ENCODE data around the gene LGR4. TPM values are rescaled to one million over a fixed set of nuclear protein-coding genes. Genes with fewer than 3 reads are reported as not detected.
"Not testable (repeated sequence)": the region's sequence is repeated elsewhere in the genome, so short reads cannot be mapped to it uniquely, and the experiment has no call there.

LGR4 gene
- total RNA-seq, 1 experiment from 2014 or later, result 28.5 TPM

DNA sequence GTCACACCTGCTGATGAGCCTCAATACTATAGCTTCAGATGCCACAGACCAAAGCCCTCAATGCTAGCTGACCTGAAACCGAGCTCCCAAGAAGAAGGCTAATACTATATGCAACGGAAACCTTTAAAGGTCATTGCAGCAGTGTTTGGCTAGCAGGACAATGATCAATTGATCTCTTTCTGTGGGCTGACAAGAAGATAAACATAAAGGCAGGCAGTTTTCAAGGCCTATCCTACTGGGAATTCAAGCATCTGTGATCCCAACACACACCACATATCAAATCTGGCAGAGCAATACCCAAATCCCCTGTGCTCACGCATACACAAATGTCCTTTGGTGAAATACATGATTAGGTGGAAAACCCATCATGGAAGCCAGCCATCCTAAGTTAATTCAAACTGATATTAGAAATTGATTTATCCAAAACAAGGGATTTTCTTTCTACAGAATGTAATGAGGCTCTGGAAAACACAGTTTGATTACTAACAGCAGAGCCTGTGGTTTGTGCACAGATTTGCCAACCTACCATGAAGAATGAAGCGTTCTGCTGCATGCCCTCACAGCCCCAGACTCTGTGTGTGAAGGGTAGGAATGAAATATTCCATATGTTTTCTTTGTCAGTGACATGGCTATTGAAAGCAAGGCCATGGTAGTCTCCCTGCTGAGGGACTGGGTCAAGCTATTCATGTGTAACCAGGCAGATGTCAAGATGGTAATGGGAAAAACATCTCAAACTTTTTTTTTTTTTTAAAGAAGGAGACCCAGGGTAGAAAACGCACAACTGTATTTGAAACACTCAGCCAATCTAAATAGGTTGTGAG lies 12.2 kb downstream of the LGR4 start:
- DNase-seq (ENCODE audit: low spot score), result no peak

DNA sequence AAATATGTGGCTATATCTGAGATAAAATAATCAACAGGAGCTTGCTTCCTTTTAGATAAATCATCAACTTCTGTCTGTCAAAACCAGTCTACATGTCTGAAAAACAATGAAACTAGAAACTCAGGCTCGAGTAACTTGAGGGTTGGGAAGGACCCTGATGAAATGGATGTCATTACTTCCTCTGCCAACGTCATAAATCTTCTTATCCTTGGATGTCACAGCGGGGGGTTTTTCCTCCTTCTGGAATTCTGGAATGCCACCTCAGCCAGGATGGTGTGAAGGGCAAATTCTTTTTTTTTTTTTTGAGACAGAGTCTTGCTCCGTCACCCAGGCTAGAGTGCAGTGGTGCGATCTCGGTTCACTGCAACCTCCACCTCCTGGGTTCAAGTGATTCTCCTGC lies 13.4 kb downstream of the LGR4 start:
- DNase-seq (ENCODE audit: low spot score), result no peak

GRCh38 chr11:27458182-27458581 lies 14.4 kb downstream of the LGR4 start:
- DNase-seq (ENCODE audit: low spot score), result no peak

- DNase-seq (ENCODE audit: low spot score), result no peak
Observed at GRCh38 chr11:27456795-27457329, 15.7 kb downstream of the LGR4 start.

DNA sequence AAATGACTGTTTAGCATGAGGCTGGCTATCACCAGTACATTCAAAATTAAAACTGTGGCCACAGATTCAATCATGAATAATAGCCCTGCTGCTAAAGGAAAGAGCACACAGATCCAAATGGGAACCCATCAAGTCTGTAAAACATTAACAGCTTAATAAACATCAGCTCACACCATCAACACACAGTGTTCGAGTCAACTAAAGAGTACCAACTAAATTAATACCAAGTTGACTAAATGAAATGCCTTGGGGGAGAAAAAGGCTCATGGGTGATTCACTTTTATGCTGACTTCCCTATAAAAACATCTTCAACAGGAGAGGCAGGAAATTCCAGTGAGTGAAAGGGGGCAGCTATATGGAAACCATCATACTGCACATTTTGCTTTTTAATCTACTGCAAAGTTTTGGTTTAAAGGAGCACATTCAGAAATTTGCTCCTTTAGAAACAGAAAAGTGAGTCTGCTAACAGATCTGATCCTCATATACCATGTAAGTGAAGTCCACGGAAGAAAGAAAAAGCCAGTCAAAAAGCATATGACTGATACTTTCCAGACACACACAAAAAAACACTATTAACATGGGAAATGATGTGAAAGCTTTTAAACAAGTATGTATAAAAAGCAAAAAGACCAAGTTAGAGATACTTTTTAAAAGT lies 16.3 kb downstream of the LGR4 start:
- DNase-seq (ENCODE audit: low spot score), result no peak

DNA sequence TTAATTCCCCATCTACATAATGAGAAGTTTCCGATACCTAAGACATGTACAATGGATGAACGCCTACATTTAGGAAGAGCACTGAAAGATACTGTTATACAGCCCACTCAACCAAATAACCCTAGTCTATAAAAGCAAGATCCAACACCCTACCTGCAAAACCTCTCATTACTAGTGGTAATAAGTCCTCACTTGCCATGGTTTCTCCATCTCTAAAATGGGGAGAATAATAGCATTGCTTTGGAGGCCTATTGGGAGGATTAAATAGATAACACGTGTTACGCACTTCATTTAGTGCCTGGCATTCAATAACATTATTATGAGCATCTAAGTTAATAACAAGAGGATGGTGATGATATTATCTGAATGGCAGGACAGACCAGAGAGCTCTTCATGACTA lies 16.9 kb downstream of the LGR4 start:
- DNase-seq (ENCODE audit: low spot score), result no peak

GRCh38 chr11:27453701-27454100 lies 18.9 kb downstream of the LGR4 start:
- no peak for DNase-seq (ENCODE audit: low spot score)

DNA sequence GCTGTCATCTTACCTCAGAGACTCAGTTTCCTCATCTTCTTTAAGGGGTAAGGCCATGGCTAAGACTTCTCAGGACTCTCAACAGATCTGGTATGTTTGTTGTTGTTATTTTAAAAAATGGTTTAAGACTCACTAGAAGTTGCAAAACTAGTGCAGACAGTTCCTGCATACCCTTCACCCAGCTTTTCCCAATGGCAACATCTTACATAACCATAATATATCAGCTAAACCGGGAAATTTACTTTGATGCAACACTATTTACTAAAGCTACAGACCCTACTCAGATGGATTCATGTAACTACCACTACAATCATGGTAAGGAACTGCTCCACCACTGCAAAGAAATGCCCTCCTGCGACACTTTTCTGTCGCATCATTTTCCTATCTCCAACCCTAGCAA lies 20.4 kb downstream of the LGR4 start:
- DNase-seq (ENCODE audit: low spot score), result no peak

DNA sequence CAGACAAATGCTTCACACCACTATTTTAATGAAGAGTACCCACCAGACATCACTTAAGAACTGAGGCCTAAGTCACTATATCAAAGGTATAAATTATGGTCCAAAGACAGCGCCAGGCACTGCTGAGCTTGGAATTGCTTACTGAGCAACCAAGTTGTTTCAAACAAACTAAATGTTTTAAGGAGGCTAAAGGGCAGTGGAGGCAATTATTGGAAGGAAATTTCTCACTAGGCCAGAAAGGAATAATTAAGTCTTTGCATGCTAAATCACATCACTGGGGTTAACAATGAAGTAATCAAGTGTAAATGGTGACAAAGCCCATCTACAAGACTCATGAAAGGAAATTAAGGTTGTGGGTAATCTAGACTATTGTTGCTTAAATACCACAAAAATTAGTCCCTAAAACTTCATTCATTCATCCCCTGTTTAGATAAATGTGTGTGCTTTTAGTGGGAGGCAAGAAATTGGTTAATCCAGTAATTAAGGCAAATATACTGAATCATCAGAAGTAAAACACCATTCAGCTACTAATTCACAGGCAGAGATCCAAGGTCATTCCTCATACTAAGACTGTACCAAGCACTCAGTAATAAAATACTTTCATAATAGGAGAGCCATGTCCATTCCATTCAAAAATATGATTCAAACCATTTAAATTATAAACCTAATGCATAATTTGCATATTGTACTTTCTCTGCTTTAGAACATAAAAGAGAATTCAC lies 21.2 kb downstream of the LGR4 start:
- DNase-seq (ENCODE audit: low spot score), result no peak

GRCh38 chr11:27448184-27448540 lies 24.4 kb downstream of the LGR4 start:
- DNase-seq (ENCODE audit: low spot score), result not testable (repeated sequence)

DNA sequence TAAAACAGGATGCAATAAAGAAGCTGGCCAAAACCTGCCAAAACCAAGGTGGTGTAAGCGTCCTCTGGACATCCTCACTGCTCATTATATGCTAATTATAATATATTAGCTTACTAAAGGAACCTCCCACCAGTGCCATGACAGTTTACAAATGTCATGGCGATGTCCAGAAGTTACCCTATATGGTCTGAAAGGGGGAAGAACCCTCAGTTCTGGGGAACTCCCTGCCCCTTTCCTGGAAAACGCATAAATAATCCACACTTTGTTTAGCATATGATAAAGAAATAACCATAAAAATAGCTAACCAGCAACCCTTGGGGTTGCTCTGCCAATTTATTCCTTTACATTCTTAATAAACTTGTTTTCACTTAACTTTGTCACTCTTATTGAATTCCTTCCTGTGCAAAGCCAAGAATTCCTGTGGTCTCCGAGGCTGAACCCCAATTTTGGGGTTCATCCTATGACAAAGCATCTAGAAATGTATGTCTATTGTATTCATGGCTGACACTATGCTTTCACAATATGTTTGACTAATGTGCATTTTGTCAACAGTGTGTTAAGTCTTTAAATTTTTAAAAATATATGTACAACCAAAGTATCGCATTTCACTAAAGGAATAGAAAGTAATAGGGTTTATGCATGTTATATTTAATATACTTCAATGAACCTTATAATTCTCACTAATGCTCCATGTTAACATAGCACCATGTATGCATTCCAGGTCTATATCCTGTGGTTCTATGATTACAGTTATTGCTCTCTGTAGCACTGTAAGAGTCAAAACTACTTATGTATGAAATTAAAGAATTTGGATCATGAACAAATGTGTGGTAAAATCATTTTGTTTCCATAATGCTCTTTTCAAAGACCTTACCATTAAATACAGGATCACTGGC lies 25.1 kb downstream of the LGR4 start:
- DNase-seq (ENCODE audit: low spot score), result no peak

DNA sequence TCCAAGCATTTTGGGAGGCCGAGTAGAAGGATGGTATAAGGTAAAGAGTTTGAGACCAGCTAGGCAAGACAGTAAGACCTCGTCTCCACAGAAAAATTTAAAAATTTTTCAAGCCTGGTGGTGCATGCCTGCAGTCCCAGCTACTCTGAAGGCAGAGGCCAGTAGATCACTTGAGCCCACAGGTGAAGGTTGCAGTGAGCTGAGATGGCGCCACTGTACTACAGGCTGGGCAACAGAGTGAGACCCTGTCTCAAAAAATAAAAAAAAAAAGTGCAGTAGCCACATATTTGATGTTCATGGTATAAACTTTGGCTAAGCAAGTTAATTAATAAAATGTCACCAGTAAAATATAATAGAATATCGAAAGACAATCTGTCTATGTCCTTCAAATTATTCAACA lies 27.0 kb downstream of the LGR4 start:
- no peak for DNase-seq (ENCODE audit: low spot score)

DNA sequence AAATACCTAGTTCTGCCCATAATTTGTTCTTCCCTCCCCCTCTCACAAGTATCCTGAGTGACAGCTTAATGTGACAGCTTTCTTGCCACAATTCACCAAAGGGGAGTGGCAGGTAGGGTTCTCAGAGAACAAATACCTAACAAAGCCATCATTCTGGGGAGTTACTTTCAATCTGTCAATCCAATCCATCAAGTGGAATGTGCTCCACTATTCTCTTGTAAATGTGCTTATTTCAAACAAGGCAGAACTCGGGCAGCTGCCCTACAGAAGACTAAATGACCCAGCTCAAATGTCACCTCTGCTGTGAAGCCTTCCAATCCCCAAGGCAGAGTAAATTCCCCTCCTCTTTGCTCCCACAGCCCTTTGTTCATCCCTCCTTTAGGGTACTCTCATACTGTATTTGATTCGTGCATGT lies 27.8 kb downstream of the LGR4 start:
- DNase-seq (ENCODE audit: low spot score), result no peak

GRCh38 chr11:27443746-27444507 lies 28.7 kb downstream of the LGR4 start:
- DNase-seq (ENCODE audit: low spot score), result no peak

DNA sequence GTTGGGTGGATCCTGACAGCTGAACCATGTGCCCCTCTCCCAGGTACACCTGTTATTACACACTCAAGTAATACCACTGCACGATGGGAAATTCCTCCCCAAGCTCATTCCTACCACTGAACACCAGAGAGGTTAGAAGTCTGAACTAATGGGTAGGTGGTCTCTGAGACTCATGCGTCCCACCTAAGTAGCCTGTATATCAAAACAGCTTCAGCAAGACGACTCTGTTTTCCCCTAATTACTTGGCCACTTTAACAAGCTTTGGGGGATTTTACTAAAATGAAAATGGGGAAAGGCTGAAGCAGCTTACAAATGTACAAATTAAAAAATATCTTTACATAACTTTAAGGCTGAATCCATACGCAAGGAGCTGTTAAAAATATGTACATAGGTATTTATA lies 29.4 kb downstream of the LGR4 start:
- no peak for DNase-seq (ENCODE audit: low spot score)

DNA sequence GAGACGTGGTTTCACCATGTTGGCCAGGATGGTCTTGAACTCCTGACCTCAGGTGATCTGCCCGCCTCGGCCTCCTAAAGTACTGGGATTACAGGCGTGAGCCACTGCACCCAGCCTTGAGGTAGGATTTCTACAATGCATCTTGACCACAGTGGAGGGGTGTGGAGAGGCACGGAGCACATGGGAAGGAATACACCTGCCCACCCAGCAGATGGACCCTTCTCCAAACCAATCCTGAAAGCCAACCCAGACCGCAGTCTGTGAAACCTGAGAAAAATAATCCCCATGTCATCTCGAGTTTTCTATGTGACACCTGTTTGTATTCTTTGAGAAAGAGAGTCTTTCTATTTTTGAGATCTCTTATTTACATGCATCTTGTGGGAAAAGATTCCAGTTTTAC lies 32.5 kb downstream of the LGR4 start:
- DNase-seq (ENCODE audit: low spot score), result no peak

DNA sequence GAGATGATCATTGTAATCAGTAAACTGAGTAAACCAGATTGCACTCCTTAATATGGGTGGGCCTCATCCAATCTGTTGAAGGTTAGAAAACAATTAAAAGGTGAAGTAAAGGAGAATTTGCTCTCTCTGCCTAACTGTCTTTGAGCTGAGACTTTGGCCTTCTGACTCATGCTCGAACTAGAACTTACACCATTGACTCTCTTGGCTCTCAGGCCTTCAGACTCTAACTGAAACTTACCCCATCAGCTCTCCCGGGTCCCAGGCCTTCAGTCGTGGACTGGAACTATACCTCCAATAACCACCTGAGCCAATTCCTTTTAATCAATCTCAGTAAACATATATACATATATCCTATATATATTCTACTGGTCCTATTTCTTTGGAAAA lies 34.0 kb downstream of the LGR4 start:
- no peak for DNase-seq (ENCODE audit: low spot score)

- no peak for DNase-seq (ENCODE audit: low spot score)
Observed at GRCh38 chr11:27437829-27438594, 34.6 kb downstream of the LGR4 start.

DNA sequence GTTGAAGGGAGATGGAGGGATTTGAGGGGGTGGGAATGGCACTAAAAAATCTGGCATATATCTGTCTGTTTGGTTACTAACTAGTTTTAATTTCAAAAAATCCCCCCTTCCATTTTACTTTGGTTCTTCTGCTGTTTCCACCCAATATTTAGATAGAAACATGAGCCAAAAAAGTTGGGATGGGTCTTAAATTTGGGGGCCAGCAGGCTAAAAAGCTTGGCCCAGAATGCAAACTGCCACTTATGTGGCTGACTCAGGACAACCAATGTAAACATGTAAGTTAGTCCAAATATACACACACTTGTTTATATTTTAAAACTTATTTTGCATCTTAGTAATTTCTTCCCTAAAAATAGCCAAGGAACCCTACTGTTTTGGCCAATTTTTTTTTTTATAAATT lies 35.7 kb downstream of the LGR4 start:
- DNase-seq (ENCODE audit: low spot score), result no peak

- no peak for DNase-seq (ENCODE audit: low spot score)
Observed at GRCh38 chr11:27433742-27434141, 38.8 kb downstream of the LGR4 start.
